ENCODE data around the gene TCF4. TPM values are rescaled to one million over a fixed set of nuclear protein-coding genes. Genes with fewer than 3 reads are reported as not detected.

TCF4 gene
- total RNA-seq, 4 donors from 2014 or later: 114 to 190 (median 132) TPM

DNA sequence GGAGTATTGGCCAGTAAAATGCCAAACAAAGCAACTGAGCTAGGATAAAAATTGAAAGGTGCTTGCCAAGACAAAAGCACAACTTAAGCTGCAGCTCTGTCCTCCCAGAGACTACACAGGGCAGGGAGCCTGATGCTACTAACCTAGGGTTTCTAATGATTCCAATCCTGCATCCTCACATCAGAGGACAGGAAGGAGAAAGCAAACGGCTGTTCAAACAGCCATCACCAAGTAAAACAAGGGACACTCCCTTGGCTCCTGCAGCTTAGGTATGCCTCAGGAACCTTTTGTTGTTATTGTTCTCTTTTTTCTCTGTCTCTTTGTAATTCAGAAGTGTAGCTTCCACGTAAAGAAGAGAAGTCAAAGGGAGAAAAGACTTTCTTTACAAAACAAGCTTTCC is 99.5 kb downstream of the TCF4 start:
- H3K4me3 ChIP-seq (replicated peaks in 1 of 3): no peak overlapping the region
- no peaks in the 10 kb centered on the region for H3K27me3 ChIP-seq
- TF ChIP-seq, protein P1, sequence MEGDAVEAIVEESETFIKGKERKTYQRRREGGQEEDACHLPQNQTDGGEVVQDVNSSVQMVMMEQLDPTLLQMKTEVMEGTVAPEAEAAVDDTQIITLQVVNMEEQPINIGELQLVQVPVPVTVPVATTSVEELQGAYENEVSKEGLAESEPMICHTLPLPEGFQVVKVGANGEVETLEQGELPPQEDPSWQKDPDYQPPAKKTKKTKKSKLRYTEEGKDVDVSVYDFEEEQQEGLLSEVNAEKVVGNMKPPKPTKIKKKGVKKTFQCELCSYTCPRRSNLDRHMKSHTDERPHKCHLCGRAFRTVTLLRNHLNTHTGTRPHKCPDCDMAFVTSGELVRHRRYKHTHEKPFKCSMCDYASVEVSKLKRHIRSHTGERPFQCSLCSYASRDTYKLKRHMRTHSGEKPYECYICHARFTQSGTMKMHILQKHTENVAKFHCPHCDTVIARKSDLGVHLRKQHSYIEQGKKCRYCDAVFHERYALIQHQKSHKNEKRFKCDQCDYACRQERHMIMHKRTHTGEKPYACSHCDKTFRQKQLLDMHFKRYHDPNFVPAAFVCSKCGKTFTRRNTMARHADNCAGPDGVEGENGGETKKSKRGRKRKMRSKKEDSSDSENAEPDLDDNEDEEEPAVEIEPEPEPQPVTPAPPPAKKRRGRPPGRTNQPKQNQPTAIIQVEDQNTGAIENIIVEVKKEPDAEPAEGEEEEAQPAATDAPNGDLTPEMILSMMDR (IDR thresholded peaks at IDR 0.05): no peak
- no peak for TF ChIP-seq POLR2A (IDR thresholded peaks at IDR 0.05)
- H3K36me3 ChIP-seq: no peaks in the 10 kb centered on the region
- intact Hi-C loops (cut with DNase I): no loop called here
- H3K9me3 ChIP-seq: no peaks in the 10 kb centered on the region
- WGBS, 2 donors: 18 to 27% methylated on average over 2 of the region's 2 CpGs
- H3K4me1 ChIP-seq: peaks cover 0 to 13% of the 10 kb centered on the region in 2 donors
- no peak for DNase-seq
- no peak overlapping the region for H3K27ac ChIP-seq

DNA sequence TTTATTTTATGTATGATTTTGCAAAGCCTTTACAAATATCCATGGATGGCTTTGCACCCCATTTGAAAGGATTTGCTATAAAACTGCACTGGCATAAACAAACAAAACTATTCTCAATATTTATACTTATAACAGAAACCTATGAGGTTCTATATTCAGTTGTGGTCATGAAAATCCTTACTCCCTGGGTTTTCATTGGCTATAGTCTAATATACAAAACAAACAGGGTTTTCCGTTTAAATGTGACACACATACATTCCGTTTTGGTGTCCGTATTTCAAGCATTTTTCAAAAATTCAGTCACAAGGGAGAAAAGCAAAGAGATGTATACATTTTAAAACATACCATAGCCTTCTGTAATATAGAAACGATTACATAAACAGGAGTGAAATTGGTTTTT is 100.0 kb downstream of the TCF4 start:
- Histone ChIP-seq H3K9me3 (no peaks in the 10 kb centered on the region), H3K4me1 (peaks cover 0 to 13% of the 10 kb centered on the region in 2 donors), H3K27ac (no peak overlapping the region), H3K36me3 (no peaks in the 10 kb centered on the region), H3K27me3 (no peaks in the 10 kb centered on the region), H3K4me3 (replicated peaks in 1 of 3) (no peak overlapping the region)
- intact Hi-C loops (cut with DNase I): no loop called here
- no peak for DNase-seq
- no peak for TF ChIP-seq POLR2A (IDR thresholded peaks at IDR 0.05)
- TF ChIP-seq, protein P1 (IDR thresholded peaks at IDR 0.05): no peak
- 74 to 79% methylated on average over 4 of the region's 4 CpGs for WGBS, 2 donors

DNA sequence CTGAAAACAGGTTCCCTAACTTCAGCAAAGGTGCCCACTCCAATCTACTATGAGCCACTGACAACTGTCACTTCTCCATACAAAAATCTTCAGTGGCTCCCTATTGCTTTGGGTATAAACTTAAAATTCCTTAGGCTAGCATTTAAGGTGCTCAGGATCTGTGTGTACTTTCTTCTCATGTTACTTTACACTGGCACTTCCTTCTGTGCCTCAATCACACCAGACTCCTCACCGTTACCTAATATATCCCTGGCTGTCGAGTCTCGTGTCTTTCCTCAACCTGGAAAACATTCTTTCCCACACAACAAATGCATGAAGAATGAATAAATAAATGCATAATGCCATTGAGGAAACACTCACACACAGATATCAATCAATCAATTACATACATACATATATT is 101.1 kb downstream of the TCF4 start:
- H3K9me3 ChIP-seq: no peaks in the 10 kb centered on the region
- no peak for TF ChIP-seq POLR2A (IDR thresholded peaks at IDR 0.05)
- TF ChIP-seq, protein P1 (IDR thresholded peaks at IDR 0.05): no peak
- no peaks in the 10 kb centered on the region for H3K36me3 ChIP-seq
- no peaks in the 10 kb centered on the region for H3K27me3 ChIP-seq
- intact Hi-C loops (cut with DNase I): no loop called here
- H3K4me3 ChIP-seq (replicated peaks in 1 of 3): no peak overlapping the region
- 92 to 99% methylated on average over 3 of the region's 3 CpGs for WGBS, 2 donors
- DNase-seq: no peak
- no peak overlapping the region for H3K27ac ChIP-seq
- H3K4me1 ChIP-seq: peaks cover 0 to 13% of the 10 kb centered on the region in 2 donors

DNA sequence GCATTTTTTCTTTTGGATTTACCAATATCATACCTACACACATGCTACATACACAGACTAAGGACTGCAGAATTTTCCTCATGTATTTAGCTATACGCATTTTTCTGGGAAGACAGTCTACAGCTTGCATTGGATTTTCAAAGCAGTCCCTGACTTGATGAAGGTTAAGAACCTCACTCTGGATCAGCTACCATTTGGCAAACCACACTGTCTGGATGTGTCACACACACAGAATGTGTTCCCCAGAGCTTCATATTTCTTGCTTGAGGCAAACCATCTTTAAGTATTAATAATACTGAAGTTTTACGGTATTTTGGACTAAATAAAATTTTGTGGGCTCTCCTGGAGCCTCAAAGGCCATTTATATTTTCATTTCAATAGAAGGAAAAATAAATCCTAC is 102.3 kb downstream of the TCF4 start:
- Histone ChIP-seq H3K36me3 (no peaks in the 10 kb centered on the region), H3K4me1 (peaks cover 0 to 13% of the 10 kb centered on the region in 2 donors), H3K27ac (no peak overlapping the region), H3K9me3 (no peaks in the 10 kb centered on the region), H3K4me3 (replicated peaks in 1 of 3) (no peak overlapping the region), H3K27me3 (no peaks in the 10 kb centered on the region)
- intact Hi-C loops (cut with DNase I): no loop called here
- no peak for TF ChIP-seq POLR2A (IDR thresholded peaks at IDR 0.05)
- TF ChIP-seq, protein P1 (IDR thresholded peaks at IDR 0.05): no peak
- 87 to 98% methylated on average over 2 of the region's 2 CpGs for WGBS, 2 donors
- DNase-seq: no peak

DNA sequence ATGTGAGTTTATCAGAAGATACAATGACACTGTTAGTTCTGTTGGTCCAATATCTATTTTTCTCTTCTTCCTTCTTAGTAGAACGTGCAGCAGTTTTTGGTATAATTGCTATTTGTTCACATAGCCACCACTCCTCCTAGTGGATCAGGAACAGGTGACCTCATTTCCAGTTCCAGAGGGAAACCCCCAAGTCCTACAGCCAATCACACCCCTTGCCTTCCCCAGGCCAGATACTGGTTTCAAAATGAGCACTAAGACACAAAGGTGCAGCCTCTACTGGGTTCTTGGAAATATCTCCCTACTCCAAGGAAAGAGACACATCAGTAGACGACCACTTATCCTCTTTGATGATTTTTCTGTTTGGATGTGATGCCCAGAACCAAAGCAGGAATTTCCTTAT is 103.2 kb downstream of the TCF4 start:
- H3K4me1 ChIP-seq: peaks cover 0 to 13% of the 10 kb centered on the region in 2 donors
- H3K9me3 ChIP-seq: no peaks in the 10 kb centered on the region
- TF ChIP-seq POLR2A (IDR thresholded peaks at IDR 0.05): no peak
- DNase-seq: no peak
- intact Hi-C loops (cut with DNase I): no loop called here
- WGBS, 2 donors: 80% methylated on average over 2 of the region's 2 CpGs
- no peaks in the 10 kb centered on the region for H3K36me3 ChIP-seq
- H3K27me3 ChIP-seq: no peaks in the 10 kb centered on the region
- H3K4me3 ChIP-seq (replicated peaks in 1 of 3): no peak overlapping the region
- H3K27ac ChIP-seq: no peak overlapping the region
